Progenitor cell of endocrine pancreas (in vitro differentiated cells): ENCODE results near the gene TWSG1. TPM values are rescaled to one million over a fixed set of nuclear protein-coding genes. Genes with fewer than 3 reads are reported as not detected.
"Not testable (repeated sequence)": the region's sequence is repeated elsewhere in the genome, so short reads cannot be mapped to it uniquely, and the experiment has no call there.

Experiments
- DNase-seq: peaks from one replicate; pipeline ENCODE4 v3.0.0; 2021; ENCODE audit warnings: low spot score; ENCODE audit not compliant: unreplicated experiment
- H3K27ac Mint-ChIP-seq: 2 replicates; pipeline ENCODE4 v1.8.0; 2021; ENCODE audit warnings: mild to moderate bottlenecking, moderate library complexity, mixed read lengths
- H3K27me3 Mint-ChIP-seq: 2 replicates; pipeline ENCODE4 v1.8.0; 2021; ENCODE audit warnings: mixed read lengths
- H3K36me3 Mint-ChIP-seq: 2 replicates; pipeline ENCODE4 v1.8.0; 2022; ENCODE audit warnings: mixed read lengths; ENCODE audit not compliant: insufficient read depth
- H3K4me1 Mint-ChIP-seq: 2 replicates; pipeline ENCODE4 v1.8.0; 2021; ENCODE audit warnings: low read depth, mixed read lengths
- H3K4me3 Mint-ChIP-seq: 2 replicates; pipeline ENCODE4 v1.8.0; 2021; ENCODE audit warnings: low read depth, mild to moderate bottlenecking, moderate library complexity, mixed read lengths
- H3K9me3 Mint-ChIP-seq: 2 replicates; pipeline ENCODE4 v1.8.0; 2021; ENCODE audit warnings: low read depth, mixed read lengths
- total RNA-seq: library from RNA; stranded (reverse); gene quantifications from 2 replicates; pipeline ENCODE4 v1.2.1, GENCODE V29; 2021
- TF ChIP-seq, protein P1 (sequence below): fragments of 200-600 bp; sonication (generic); IDR thresholded peaks from one replicate; pipeline ENCODE4 v1.5.0; 2021; ENCODE audit warnings: antibody characterized with exemption, mild to moderate bottlenecking; ENCODE audit not compliant: unreplicated experiment

The TWSG1 gene
- total RNA-seq, 1 donor from 2014 or later, result 38.1 TPM

DNA sequence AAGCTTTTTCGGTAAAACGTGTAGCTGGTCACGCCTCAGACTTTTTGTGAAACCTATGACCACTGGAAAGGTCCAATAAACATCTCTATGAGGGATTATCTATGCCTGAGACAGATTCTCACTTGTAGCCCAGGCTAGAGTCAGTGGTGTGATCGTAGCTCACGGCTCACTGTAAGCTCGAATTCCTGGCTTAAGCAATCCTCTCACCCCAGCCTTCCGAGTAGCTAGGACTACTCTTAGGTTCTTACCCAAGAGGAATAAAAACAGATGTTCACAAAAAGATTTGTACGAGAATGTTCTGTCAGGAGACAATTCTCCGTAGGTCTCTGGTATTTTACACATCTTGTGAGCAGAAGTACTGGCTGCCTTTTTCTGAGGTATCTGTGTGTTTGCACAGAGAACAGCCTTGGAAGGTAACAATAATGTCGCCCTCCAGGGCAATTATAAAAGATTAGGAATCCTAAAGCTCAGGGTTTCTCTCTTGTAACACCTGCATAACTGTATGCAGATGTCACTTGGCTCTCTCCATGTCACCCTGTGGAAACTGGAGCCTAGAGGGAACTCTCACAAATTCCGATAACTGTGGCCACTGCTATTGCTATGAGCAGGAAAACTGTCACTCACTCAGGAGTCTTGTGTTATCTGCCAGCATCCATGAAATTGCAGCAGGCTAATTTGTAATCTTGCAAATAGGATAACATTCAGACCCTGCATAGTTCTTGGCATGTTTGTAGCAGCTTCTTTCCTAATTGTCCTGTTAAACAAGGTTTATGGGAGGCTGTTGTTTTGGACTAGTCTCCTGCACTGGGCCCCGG is 115.2 kb downstream of the TWSG1 start:
- Mint-ChIP-seq H3K4me1 (no peaks in the 10 kb centered on the region), H3K36me3 (peaks cover 1% of the 10 kb centered on the region), H3K27ac (no peak overlapping the region), H3K27me3 (no peaks in the 10 kb centered on the region), H3K9me3 (peaks cover 9% of the 10 kb centered on the region), H3K4me3 (no peak overlapping the region)
- TF ChIP-seq, protein P1, sequence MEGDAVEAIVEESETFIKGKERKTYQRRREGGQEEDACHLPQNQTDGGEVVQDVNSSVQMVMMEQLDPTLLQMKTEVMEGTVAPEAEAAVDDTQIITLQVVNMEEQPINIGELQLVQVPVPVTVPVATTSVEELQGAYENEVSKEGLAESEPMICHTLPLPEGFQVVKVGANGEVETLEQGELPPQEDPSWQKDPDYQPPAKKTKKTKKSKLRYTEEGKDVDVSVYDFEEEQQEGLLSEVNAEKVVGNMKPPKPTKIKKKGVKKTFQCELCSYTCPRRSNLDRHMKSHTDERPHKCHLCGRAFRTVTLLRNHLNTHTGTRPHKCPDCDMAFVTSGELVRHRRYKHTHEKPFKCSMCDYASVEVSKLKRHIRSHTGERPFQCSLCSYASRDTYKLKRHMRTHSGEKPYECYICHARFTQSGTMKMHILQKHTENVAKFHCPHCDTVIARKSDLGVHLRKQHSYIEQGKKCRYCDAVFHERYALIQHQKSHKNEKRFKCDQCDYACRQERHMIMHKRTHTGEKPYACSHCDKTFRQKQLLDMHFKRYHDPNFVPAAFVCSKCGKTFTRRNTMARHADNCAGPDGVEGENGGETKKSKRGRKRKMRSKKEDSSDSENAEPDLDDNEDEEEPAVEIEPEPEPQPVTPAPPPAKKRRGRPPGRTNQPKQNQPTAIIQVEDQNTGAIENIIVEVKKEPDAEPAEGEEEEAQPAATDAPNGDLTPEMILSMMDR, result no peak
- no peak for DNase-seq

DNA sequence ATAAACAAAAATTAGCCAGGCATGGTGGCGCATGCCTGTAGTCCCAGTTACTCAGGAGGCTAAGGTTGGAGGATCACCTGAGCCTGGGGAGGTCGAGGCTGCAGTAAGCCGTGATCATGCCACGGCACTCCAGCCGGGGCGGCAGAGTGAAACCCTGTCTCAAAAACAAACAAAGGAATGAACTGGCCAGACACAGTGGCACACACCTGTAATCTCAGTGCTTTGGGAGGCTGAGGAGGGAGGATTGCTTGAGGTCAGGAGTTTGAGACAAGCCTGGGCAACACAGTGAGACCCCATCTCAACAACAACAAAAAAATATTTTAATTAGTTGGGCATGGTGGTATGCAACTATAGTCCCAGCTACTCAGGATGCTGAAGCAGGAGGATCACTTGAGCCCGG is 116.3 kb downstream of the TWSG1 start:
- H3K4me1 Mint-ChIP-seq, DNase-seq, H3K9me3 Mint-ChIP-seq, H3K36me3 Mint-ChIP-seq, H3K4me3 Mint-ChIP-seq, H3K27ac Mint-ChIP-seq, H3K27me3 Mint-ChIP-seq: not testable (repeated sequence)

Other genes starting within 250 kb of the TWSG1 start
- 119 and 124 TPM in 2 replicates for gene NDUFV2, start 232.1 kb upstream of the TWSG1 start, total RNA-seq
- gene ANKRD12, start 198.0 kb upstream of the TWSG1 start, total RNA-seq, result 45.7 and 53.3 TPM in 2 replicates
- gene RALBP1, start 140.7 kb downstream of the TWSG1 start, total RNA-seq, result 40.8 and 42.2 TPM in 2 replicates